GM18951 (cell line): ENCODE measurements around the gene OR6C76.
"Not testable (repeated sequence)": the region's sequence is repeated elsewhere in the genome, so short reads cannot be mapped to it uniquely, and the experiment has no call there.

Experiments
- POLR2A ChIP-seq: IDR thresholded peaks from 4 replicates; pipeline ENCODE4 v1.6.1; 2011; ENCODE audit warnings: mild to moderate bottlenecking; ENCODE audit not compliant: insufficient read length, insufficient read depth; ENCODE audit errors: extremely low read depth
- in situ Hi-C: fragments of 300-500 bp; cut with MboI; formaldehyde crosslinking; loops from one replicate; pipeline ENCODE4 v1.12.0; 2022; ENCODE audit warnings: low sequenced_read_pairs, mixed read lengths, inconsistent platforms; ENCODE audit not compliant: unreplicated experiment

The OR6C76 gene

GRCh38 chr12:55428331-55429243, 2.5 kb downstream of the OR6C76 start:
- no peak for TF ChIP-seq POLR2A
- in situ Hi-C loops: no loop called here

DNA sequence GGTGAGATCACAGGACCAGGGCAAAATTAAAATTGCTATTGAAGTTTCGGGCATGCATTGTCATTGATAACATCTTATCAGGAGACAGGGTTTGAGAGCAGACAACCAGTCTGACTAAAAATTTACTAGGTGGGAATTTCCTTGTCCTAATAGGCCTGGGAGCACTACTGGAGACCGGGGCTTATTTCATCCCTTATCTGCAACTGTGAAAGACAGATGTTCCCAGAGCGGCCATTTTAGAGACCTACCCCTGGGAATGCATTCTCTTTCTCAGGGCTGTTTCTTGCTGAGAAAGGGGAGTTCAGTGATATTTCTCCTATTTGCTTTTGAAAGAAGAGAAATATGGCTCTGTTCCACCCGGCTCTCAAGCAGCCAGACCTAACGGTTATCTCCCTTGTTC, 15.2 kb downstream of the OR6C76 start:
- in situ Hi-C loops: not testable (repeated sequence)

- in situ Hi-C loops: no loop called here
- TF ChIP-seq POLR2A: no peak
Observed at GRCh38 chr12:55443776-55444175, 17.7 kb downstream of the OR6C76 start, which contains the start of gene OR6C2. Gene OR6C2, plus strand, starts transcription at chr12:55444076. Its CDS starts 8,138 bp downstream, at chr12:55452214.

DNA sequence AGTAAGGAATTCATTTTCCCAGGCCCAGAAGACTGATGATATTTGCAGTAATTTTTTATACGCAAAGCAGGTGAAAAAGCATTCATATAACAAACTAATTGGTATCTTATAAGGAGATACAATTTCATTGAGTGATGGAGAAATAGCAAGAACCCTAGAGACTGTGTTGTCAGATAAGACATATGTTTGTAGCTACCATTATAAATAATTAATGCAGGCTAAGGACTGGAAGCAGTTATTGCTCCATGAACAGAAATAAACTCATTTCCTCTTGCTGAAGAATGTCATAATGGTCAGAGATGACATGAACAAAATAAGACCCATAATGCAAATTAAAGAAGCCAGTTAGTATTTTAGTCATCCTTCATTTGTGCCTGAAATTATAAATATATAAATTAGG, 19.3 kb downstream of the OR6C76 start:
- TF ChIP-seq POLR2A: no peak
- in situ Hi-C loops: no loop called here

GRCh38 chr12:55446326-55446725, 20.3 kb downstream of the OR6C76 start:
- in situ Hi-C loops: no loop called here
- TF ChIP-seq POLR2A: no peak

DNA sequence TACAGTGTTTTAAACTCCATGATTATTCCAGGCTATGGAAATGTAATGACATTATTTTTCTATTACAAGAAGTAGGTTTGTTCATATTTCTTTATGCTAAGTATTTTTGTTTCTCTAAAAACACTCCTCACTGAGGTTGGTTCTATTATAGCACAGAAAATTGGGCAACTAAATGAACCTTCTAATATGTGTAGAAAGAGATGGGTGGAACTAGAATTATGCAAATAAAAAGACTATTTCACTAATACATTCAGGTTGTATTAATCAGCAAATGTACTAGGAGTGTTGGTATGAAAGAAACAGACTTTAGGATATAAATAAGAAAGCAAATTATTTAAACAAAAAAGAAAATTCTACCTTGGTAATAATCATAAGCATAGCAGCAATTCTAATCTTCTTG, 22.8 kb downstream of the OR6C76 start:
- TF ChIP-seq POLR2A: no peak
- in situ Hi-C loops: no loop called here

DNA sequence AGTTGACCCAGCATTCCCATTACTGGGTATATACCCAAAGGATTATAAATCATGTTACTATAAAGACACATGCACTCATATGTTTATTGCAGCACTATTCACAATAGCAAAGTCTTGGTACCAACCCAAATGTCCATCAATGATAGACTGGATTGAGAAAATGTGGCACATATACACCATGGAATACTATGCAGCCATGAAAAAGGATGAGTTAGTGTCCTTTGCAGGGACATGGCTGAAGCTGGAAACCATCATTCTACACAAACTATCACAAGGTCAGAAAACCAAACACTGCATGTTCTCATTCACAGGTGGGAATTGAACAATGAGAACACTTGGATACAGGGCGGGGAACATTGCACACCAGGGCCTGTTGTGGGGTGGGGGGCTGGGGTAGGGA, 38.9 kb downstream of the OR6C76 start:
- in situ Hi-C loops: not testable (repeated sequence)

GRCh38 chr12:55467836-55468235, 41.8 kb downstream of the OR6C76 start:
- in situ Hi-C loops: no loop called here
- no peak for TF ChIP-seq POLR2A

DNA sequence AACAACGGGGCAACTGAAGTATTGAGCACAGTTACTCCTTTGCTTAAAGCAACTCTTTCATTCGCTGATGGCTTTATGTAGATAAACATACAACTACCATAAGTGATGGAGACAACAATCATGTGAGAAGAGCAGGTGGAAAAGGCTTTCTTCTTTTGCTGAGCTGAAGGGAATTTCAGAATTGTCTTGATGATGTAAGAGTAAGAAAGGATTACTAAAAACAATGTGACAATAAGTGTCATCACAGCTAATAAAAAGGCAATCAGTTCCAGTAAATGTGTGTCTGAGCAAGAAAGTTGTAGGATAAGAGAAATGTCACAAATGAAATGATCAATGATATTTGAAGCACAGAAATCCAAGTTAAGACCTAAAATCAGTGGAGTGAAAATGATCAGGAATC, 43.2 kb downstream of the OR6C76 start:
- in situ Hi-C loops: no loop called here
- TF ChIP-seq POLR2A: no peak

DNA sequence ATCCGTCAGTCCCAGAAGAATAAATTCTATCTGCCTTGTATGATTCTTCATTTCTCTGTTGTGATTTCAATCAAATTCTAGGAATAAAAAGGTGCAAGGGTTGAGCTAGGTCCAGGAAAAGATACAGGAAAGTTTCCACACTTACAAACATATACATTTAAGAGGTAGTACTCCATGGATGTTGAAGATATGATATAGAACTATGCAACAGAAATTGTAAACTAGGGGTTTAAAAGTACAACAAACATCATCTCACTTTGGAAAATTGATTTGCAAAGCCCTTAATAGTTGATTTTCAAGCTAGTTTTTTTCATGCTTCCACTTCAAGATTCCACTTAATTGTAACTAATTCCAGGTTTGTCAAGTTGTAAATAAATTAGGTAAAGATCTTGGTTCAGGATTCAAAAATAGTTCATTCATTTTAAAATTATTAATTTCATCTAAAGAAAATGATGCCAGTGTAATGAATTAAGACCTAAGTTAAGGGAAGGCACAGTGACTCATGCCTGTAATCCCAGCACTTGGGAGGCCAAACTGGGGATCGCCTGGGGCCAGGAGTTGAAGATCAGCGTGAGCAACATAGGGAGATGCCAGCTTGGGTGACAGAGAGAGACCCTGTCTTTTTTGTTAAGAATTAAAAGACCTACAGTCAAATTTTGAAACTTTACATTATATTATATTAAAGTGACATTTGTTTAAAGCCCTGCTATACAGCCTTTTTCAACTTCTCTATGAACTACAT, 44.2 kb downstream of the OR6C76 start, which contains the start of gene OR6C70:
Gene OR6C70, minus strand, starts transcription at position 51 of the 742 bp plus-strand sequence. Its CDS starts 0 bp downstream, at position 51.
- no peak for TF ChIP-seq POLR2A
- in situ Hi-C loops: no loop called here

DNA sequence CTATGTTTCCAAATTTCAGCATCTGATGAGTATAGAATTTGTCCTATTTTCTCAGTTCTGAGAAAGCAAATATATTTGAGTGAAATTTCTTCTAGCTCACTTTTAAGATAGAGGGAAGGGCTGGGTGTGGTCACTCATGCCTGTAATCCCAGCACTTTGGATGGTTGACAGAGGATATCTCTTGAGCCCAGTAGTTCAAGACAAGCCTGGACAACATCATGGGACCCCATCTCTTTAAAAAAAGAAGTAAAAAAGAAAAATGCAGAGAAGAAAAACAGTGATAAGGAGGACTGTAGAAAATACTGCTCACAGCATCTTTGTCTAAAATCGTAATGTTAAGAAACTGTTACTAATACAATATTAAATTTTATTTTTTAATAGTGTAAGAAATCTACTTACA, 46.2 kb downstream of the OR6C76 start:
- in situ Hi-C loops: no loop called here
- TF ChIP-seq POLR2A: no peak
